CD4-positive, alpha-beta T cell (primary cell): ENCODE measurements around the gene TTC1. TPM values are rescaled to one million over a fixed set of nuclear protein-coding genes. Genes with fewer than 3 reads are reported as not detected.

Experiments used
- ATAC-seq: fragments of 200-7000 bp; cut with Tn5 transposase; one replicate; pipeline ENCODE4 v1.10.0; 2022; ENCODE audit warnings: mild to moderate bottlenecking; ENCODE audit not compliant: poor library complexity
- CTCF ChIA-PET: fragments of 350-600 bp; sonication (Branson Sonifier 250); formaldehyde crosslinking; loops from one replicate; lab custom pipeline; 2021; ENCODE audit warnings: antibody characterized with exemption, inconsistent platforms; lab: Charles Lee
- POLR2A ChIA-PET: fragments of 350-600 bp; sonication (Branson Sonifier 250); formaldehyde crosslinking; loops from one replicate; lab custom pipeline; 2021; ENCODE audit warnings: antibody characterized with exemption, inconsistent platforms; lab: Charles Lee
- DNase-seq, 14 experiments: peaks; one replicate each; pipeline ENCODE4 v3.0.0-alpha.2; 2013 to 2020; ENCODE audit warnings: mixed read lengths in 2 of 14
- H3K27ac ChIP-seq, 2 donors: one replicate each; pipeline versions ENCODE4 v1.5.1 to v1.7.0; 2013; ENCODE audit warnings: low read length in 2 of 2, low read depth in 1 of 2, mild to moderate bottlenecking in 1 of 2
- H3K27me3 ChIP-seq, 2 experiments: 1 replicate in 1 of 2; 2 replicates in 1 of 2; pipeline versions ENCODE4 v1.6.1 to v1.7.0; 2013; ENCODE audit warnings: low read length in 2 of 2, control low read depth in 1 of 2, mild to moderate bottlenecking in 1 of 2, moderate library complexity in 1 of 2; ENCODE audit not compliant: insufficient read depth in 2 of 2, control insufficient read depth in 1 of 2
- H3K36me3 ChIP-seq: one replicate; pipeline ENCODE4 v1.6.1; 2013; ENCODE audit warnings: low read length, control low read depth; ENCODE audit not compliant: insufficient read depth
- H3K4me1 ChIP-seq: one replicate; pipeline ENCODE4 v1.6.1; 2013; ENCODE audit warnings: low read length, control low read depth; ENCODE audit not compliant: insufficient read depth
- H3K4me3 ChIP-seq: one replicate; pipeline ENCODE4 v1.5.1; 2013; ENCODE audit warnings: mild to moderate bottlenecking, low read length, moderate library complexity
- H3K9me3 ChIP-seq, 2 experiments: 1 replicate in 1 of 2; 2 replicates in 1 of 2; pipeline versions ENCODE4 v1.6.1 to v1.7.0; 2013; ENCODE audit warnings: low read length in 2 of 2, mild to moderate bottlenecking in 2 of 2, control low read depth in 1 of 2, moderate library complexity in 1 of 2; ENCODE audit not compliant: control insufficient read depth in 1 of 2, insufficient read depth in 1 of 2
- H3K27ac Mint-ChIP-seq: one replicate; pipeline ENCODE4 v1.8.0; 2020; ENCODE audit warnings: mixed read lengths
- H3K27me3 Mint-ChIP-seq: one replicate; pipeline ENCODE4 v1.8.0; 2021; ENCODE audit warnings: mixed read lengths
- H3K36me3 Mint-ChIP-seq: one replicate; pipeline ENCODE4 v1.8.0; 2021; ENCODE audit warnings: low read depth, mixed read lengths
- H3K4me1 Mint-ChIP-seq: one replicate; pipeline ENCODE4 v1.8.0; 2021; ENCODE audit warnings: low read depth, mixed read lengths
- H3K4me3 Mint-ChIP-seq: one replicate; pipeline ENCODE4 v1.8.0; 2020; ENCODE audit warnings: mild to moderate bottlenecking, mixed read lengths
- H3K9me3 Mint-ChIP-seq: one replicate; pipeline ENCODE4 v1.8.0; 2020; ENCODE audit warnings: mixed read lengths
- intact Hi-C, 2 experiments: fragments of 100-400 bp; cut with DNase I in 1 of 2; cut with micrococcal nuclease in 1 of 2; formaldehyde crosslinking; loops; one replicate each; pipeline versions ENCODE4 v1.15.1 to v1.9.0; 2023 to 2025; cut with DNase I, micrococcal nuclease
- total RNA-seq, 174 experiments: library from RNA in 2 of 174; stranded (reverse) in 2 of 174; gene quantifications; one replicate each; pipeline ENCODE4 v1.2.3 and lab custom pipeline; 2021 to 2026
- TF ChIP-seq, protein P1 (sequence below): fragments of 200-600 bp; IDR thresholded peaks from one replicate; pipeline ENCODE4 v1.8.0; 2022; ENCODE audit warnings: antibody characterized with exemption, mild to moderate bottlenecking

The TTC1 gene
- total RNA-seq, 2 experiments from 2014 or later = 15.9 to 16.3 TPM

DNA sequence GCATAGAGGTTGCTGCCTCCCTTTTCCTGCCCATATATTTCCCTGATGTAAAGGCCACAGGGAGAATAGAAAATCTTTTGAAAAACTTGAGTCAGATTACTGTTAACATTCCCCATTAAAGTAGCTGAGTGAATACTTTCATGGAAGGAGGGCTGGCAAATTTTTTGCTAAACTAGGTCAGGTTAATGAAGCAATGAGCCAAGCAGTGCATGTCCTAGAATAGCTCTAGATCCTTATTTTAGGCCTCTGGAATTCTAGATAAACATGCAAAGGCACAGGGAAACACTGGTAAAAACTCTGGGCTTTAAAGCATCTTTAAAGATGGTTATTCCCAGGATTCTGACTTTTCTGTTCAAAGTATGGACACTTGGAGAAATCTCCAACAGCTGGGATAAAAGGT lies 27.9 kb downstream of the TTC1 start:
- no peaks in the 10 kb centered on the region for H3K9me3 Mint-ChIP-seq
- H3K27ac Mint-ChIP-seq = no peak overlapping the region
- no peak for DNase-seq
- intact Hi-C loops = no loop called here
- H3K4me1 Mint-ChIP-seq = peaks cover 13% of the 10 kb centered on the region
- ATAC-seq = no peak
- no peaks in the 10 kb centered on the region for H3K4me1 ChIP-seq
- H3K27me3 ChIP-seq = no peaks in the 10 kb centered on the region
- H3K9me3 ChIP-seq = no peaks in the 10 kb centered on the region
- ChIA-PET POLR2A (interaction anchor here (0.7 kb wide), 1 partner anchor 11 kb away, joined by 3 read pairs; no protein-coding TSS in a partner anchor), CTCF (interaction anchor here (1.2 kb wide), 1 partner anchor 15 kb away, joined by 5 read pairs; no protein-coding TSS in a partner anchor)
- no peak overlapping the region for H3K4me3 Mint-ChIP-seq
- peaks cover 53% of the 10 kb centered on the region for H3K36me3 ChIP-seq
- TF ChIP-seq, protein P1, sequence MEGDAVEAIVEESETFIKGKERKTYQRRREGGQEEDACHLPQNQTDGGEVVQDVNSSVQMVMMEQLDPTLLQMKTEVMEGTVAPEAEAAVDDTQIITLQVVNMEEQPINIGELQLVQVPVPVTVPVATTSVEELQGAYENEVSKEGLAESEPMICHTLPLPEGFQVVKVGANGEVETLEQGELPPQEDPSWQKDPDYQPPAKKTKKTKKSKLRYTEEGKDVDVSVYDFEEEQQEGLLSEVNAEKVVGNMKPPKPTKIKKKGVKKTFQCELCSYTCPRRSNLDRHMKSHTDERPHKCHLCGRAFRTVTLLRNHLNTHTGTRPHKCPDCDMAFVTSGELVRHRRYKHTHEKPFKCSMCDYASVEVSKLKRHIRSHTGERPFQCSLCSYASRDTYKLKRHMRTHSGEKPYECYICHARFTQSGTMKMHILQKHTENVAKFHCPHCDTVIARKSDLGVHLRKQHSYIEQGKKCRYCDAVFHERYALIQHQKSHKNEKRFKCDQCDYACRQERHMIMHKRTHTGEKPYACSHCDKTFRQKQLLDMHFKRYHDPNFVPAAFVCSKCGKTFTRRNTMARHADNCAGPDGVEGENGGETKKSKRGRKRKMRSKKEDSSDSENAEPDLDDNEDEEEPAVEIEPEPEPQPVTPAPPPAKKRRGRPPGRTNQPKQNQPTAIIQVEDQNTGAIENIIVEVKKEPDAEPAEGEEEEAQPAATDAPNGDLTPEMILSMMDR = no peak
- H3K4me3 ChIP-seq = no peak overlapping the region
- peaks cover 88% of the 10 kb centered on the region for H3K36me3 Mint-ChIP-seq
- H3K27ac ChIP-seq = no peak overlapping the region
- no peaks in the 10 kb centered on the region for H3K27me3 Mint-ChIP-seq

DNA sequence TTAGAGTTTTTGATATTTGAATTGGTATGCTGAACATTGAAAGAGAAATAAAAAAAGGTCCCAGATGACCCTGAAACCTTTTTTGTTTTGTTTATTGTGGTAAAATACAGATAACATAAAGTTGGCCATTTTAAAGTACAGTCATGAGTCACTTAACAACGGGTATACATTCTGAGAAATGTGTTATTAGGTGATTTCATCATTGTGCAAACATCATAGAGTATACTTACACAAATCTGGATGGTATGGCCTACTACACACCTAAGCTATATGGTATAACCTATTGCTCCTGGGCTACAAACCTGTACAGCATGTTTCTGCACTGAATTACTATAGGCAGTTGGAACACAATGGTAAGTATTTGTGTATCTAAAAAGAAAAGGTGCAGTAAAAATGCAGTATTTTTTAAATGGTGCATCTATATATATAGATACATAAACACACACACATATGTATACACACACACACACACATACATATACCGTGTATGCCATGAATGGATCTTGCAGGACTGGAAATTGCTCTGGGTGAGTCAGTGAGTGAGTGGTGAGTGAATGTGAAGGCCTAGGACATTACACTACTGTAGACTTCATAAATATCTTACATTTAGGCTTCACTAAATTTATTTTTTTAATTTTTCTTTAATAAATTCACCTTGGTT lies 31.0 kb downstream of the TTC1 start:
- H3K36me3 Mint-ChIP-seq = peaks cover 91% of the 10 kb centered on the region
- no peaks in the 10 kb centered on the region for H3K9me3 Mint-ChIP-seq
- H3K4me1 Mint-ChIP-seq = no peaks in the 10 kb centered on the region
- TF ChIP-seq, protein P1 = no peak
- H3K9me3 ChIP-seq = no peaks in the 10 kb centered on the region
- ChIA-PET POLR2A (no interaction called here), CTCF (no interaction called here)
- H3K4me3 ChIP-seq = no peak overlapping the region
- no peak overlapping the region for H3K27ac ChIP-seq
- H3K4me3 Mint-ChIP-seq = no peak overlapping the region
- ATAC-seq (no peak), DNase-seq (no peak)
- intact Hi-C loops = no loop called here
- no peaks in the 10 kb centered on the region for H3K27me3 ChIP-seq
- no peaks in the 10 kb centered on the region for H3K27me3 Mint-ChIP-seq
- H3K4me1 ChIP-seq = no peaks in the 10 kb centered on the region
- H3K36me3 ChIP-seq = peaks cover 73% of the 10 kb centered on the region
- no peak overlapping the region for H3K27ac Mint-ChIP-seq

DNA sequence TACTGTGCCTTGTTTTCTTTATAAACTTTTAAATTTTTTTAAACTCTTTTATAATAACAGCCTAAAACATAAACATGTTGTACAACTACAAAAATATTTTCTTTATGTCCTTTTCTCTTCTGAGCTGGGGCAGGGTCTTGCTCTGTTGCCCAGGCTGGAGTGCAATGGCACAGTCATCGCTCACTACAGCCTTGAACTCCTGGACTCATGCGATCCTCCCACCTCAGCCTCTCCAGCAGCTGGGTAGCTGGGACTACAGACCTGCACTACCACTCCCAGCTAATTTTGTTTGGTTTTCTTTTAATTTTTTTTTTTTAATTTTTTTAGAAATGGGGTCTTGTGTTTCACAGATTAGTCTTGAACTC lies 31.5 kb downstream of the TTC1 start:
- H3K4me3 Mint-ChIP-seq = no peak overlapping the region
- TF ChIP-seq, protein P1 = no peak
- no peaks in the 10 kb centered on the region for H3K9me3 ChIP-seq
- peaks cover 73% of the 10 kb centered on the region for H3K36me3 ChIP-seq
- peaks cover 91% of the 10 kb centered on the region for H3K36me3 Mint-ChIP-seq
- no peak overlapping the region for H3K27ac ChIP-seq
- no peaks in the 10 kb centered on the region for H3K4me1 Mint-ChIP-seq
- DNase-seq = no peak
- ChIA-PET POLR2A (no interaction called here), CTCF (no interaction called here)
- H3K4me3 ChIP-seq = no peak overlapping the region
- no peaks in the 10 kb centered on the region for H3K27me3 Mint-ChIP-seq
- intact Hi-C loops = no loop called here
- H3K9me3 Mint-ChIP-seq = no peaks in the 10 kb centered on the region
- no peaks in the 10 kb centered on the region for H3K4me1 ChIP-seq
- ATAC-seq = no peak
- H3K27ac Mint-ChIP-seq = no peak overlapping the region
- H3K27me3 ChIP-seq = no peaks in the 10 kb centered on the region
